NCI-H748 treated with DMSO at 0.1 percent for 48 hours (cell line): ENCODE data around the gene ABHD14A.

Source experiments
- DNase-seq: peaks from one replicate; lab custom pipeline; 2025; lab: John Stamatoyannopoulos, UW

Gene ABHD14A

DNA sequence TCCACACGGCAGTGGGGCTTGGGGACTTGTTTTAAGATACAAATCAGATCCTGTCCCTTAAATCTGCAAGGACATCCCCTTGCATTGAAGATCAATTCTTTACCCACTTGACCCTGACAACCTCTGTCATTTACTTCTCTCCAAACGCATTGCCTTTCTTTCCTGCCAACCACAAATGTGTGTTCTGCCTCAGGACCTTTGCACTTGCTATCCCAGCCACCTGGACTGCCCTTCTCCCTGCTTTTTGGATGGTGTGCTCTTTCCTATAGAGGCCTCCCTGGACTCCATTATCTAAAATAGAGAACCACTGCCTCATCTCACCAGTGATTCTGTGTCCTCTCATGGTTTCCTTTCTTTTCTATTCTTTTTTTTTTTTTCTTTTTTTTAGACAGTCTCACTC, 22.3 kb downstream of the ABHD14A start:
- DNase-seq, result no peak

DNA sequence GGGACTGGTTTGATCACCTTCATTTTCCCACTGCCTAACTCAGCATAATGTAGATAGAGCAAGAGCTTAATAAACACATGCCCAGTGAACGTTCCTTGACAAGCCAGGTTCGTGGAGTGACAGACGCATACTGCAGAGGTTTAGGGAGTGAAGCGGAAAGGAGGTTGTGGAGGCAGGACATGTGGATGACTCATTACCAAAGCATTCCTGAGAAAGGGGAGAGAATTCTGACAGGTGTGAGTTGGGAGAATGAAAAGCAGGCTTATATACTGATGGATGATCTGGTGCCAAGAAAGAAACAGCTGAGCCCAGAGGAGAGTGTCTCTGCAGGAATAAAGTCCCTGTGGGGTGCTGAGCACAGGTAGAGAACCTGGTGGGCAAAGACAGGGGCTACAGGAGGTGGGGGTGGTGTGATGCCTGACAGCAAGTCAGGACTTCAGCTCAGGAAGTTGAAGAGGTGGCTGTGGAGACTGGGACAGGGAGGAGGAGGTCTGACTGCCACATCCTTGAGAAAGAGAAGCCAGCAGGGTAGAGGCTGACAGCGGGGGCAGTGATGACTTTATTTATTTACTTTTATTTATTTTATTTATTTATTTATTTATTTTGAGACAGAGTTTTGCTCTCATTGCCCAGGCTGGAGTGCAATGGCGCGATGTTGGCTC, 23.2 kb downstream of the ABHD14A start:
- no peak for DNase-seq

DNA sequence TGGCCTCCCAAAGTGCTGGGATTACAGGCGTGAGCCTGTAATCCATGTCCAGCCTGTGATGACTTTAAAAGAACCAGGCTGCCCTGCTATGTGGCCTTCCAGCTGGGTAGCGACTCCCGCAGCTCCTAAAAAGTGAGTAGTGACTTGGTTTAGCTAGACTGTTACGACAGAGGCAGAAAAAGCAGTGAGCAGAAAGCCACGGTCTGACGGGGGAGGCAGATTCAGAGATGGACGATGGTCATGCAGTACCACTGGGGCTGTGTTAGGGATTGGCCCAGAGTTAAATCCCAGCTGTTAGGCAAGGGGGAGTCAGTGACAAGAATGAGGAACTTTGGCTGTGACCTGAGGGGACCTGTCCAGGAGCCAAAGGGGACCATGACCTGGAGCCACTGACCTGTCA, 23.9 kb downstream of the ABHD14A start:
- no peak for DNase-seq

DNA sequence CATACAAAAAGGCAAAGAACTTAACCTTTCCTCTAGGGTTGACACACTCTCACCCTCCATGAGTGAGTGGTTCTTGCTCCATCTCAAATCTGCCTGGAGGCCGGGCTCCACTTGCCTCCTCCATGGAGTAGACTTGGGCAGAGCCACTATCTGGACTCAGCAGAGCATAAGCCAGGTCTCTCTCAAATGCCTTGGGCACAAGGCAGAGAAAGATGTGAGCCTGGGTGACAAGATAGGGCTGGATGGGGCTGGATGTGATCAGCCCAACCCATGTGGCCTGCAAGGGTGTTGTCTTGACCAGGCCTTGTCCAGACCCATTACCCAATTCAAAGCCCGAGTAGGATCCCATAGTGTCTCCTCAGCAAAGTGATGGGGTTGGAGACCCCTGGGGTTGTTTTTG, 25.0 kb downstream of the ABHD14A start:
- no peak for DNase-seq

DNA sequence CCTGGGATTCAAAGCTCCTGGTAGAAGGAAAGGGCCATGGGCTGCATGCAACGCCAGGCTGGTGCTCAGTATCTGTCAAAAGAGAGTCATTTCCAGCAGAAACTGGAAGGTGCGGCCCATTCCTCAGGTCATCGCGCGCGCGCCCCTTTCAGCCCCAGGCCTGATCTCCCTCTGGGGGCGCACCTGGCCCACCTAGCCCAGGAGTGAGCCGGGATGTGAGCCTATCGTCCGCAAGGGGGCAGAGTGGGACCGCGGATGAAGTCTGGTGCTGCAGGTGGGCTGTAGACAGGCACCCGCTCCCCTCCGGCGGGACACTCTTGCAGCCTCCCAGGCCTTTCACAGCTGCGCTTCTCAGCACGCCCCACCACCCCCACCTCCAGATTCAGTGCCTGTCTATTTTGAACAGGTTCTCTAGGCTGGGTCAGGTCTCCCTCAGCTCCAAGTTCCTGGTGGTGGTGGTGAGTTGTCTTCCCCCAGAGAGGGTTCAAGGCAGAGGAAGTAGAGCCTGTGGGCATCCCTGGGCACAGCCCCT, 26.6 kb downstream of the ABHD14A start:
- peak; percentile 49 for DNase-seq

DNA sequence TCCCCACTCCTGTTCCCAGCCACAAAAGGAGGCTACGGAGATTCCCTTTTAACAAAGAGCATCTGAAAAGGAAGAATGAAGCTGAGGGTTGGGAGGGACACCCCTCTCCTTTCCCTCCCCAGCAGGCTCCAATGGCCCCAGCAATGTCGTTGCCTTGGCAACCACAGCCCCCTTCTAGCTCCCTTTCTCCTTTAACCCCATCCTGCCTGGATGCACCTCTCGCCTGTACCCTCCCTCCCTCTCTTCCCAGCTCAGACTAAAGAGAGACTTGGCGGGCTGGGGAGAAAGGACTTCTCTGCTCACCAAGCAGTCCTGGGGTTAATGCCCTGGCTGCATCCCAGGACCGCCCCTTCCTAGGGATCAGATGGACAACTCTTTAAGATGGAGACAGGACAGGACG, 27.9 kb downstream of the ABHD14A start:
- no peak for DNase-seq

DNA sequence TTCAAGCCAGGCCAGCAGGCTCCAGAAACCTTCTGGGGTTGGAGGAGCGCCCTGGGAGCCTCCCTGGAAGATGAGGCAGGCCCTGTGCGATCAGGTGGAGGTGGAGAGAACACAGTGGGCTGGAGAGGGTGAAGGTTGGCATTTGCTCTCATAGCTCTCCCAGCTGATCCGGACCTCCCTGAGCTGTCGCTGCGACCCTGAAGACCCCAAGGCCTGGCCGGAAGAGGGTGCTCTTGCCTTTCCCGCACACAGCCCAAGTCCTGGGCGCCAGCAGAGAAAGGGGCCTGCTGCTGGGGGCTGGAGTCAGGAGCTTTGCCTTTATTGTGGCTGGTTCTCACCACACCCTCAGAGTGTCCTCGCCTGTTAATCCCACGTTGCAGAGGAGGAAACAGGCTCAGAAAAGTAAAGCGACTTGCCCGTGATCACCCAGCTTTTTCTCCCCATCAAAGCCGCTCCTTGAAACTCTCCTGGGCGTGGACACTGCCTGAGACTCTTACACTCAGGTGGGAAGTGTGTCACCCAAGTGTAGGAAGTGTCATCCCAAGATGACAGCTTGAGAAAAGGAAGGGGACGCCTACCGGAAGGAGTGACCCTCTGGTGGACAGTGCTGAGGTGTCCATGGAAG, 29.4 kb downstream of the ABHD14A start:
- peak; percentile 21 for DNase-seq

DNA sequence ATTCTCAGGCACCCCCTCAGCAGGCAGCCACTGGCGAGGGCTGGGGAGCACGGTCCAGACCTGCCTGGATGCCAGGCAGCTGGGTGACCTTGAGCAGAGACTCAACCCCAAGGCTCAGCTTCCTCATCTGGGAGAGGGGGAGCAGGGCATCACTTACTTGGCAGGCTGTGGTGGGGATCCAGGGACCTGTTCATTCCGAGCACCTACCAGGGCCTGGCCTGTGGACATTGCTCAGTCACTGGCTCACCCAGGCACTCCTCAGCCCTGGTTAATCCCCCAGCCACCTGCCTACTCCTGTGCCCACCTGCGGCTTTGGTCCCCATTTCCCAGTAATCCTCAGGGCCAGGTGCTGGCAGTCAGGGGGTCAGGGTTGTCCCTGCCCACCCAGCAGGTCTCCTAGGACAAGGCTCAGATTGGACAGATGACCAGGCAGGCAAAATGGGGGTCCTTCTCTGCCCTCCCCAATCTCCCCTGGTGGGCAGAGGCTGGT, 30.1 kb downstream of the ABHD14A start:
- no peak for DNase-seq

DNA sequence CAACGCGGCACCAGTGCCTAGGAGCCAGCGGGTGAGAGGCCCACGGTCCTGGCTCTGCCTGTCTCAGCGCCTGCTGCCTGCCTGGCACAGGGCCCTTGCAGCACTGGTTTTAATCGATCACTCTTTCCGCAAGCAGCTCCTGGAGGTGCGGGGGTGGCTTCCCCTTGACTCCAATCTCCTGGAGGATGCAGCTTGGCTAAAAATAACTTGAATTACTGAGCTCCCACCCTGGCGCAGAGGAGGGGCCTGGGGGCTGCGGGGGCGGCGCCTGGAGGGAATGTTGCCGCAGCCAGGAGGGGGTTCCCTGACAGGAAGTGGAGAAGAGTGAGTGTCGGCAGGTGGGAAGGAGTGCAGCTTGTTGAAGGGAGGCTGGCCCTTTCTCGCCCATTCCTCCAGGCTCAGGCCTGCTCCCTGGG, 30.7 kb downstream of the ABHD14A start:
- DNase-seq, result no peak

DNA sequence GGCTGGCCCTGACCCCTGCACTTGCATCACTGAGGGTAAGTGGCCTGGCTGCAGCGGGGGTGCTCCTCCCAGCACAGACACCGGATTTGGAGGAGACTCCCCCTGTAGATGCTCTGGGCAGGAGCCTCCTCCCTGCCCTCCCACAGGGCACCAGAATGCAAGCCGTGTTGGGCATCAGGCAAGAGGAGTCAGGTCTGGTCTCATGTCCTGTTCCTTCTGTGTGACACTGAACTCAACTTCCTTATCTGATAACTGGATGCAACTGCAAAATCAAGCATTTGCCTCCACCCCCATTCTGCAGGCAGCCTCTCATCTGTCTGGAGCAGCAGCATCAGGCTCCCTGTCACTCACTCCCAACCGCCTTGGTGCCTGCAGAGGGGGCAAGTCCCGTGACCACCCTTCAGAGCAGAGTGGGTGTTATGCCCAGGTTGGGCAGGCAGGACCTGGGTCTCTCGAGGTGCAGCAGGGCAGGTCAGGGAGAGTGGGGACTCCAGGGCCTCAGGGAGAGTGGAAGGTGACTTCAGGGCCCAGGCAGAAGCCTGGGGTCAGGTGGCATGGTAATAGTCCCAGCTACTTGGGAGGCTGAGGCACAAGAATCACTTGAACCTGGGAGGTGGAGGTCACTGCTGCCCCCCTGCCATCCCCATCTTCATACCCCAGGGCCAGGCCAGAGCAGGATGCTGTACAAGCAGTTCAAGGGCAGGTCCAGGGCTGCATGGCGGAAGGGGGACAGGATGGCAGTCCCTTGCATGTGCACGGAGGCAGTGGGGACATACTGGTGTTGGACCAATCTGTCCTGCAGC, 31.4 kb downstream of the ABHD14A start:
- DNase-seq, result no peak

DNA sequence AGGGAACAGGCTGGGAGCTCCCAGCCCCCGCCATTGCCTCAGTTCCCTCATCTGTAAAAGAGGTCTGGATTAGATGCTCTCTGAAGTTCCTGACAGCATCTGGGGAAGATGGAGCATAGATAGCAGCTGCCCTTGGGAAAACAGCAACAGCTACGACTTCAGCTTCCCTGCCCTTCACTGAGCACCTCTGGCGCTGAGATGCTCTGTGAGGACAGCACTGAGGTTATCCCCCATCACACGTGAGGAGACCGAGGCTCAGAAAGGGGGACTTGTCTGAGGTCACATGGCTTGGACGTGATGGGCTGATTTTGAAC, 31.9 kb downstream of the ABHD14A start:
- DNase-seq, result no peak

DNA sequence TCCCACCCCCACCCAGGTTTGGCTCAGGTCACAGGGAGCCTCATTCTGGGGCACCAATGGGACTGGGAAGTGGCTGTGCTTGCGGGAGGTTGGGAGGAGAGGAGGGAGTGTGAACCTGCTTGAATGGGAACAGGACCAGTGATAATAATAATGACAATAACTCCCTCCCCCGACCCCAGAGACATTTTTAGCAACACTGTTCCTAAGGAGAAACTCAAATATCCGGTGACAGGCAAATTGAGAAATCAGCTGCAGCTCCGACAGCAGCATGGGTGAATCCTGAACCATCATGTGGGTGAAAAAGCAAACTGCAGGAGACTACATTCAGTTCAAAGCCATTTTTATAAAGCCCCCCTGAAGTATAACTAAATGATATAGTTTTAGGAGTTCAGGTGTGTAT, 32.4 kb downstream of the ABHD14A start:
- DNase-seq, result no peak

DNA sequence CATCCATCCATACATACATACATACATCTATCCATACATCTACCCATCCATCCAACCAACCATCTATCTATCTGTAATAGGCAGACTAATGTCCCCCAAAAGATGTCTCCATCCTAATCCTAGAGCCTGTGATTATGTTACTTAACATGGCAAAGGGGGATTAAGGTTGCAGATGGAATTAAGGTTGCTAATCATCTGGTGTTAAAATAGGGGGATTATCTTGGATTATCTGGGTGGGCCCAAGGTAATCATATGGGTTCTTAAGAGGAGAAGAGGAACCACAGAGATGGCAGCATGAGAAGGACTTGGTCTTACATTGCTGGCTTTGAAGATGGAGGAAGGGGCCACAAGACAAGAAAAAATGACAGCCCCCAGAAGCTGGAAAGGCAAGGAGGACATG, 35.6 kb downstream of the ABHD14A start:
- no peak for DNase-seq

DNA sequence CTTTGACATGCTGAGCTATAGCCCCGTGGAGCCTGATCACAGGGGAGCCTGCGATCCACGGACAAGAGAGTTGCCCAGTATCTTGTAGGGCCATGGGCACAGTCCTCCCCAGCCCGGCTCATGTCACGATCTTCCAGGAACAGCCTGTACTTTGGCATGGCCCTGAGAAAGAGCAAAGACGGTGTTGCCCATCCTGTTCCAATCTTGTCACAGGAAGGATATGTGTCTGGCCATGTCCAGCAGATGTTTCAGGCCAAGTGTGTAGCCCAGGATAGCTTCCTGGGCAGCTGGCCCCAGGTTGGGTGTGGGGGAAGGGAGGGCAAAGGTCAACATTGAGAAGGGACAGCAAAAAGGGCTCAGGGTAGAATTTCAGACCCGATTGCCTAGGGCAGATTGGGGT, 37.8 kb downstream of the ABHD14A start:
- DNase-seq, result no peak

DNA sequence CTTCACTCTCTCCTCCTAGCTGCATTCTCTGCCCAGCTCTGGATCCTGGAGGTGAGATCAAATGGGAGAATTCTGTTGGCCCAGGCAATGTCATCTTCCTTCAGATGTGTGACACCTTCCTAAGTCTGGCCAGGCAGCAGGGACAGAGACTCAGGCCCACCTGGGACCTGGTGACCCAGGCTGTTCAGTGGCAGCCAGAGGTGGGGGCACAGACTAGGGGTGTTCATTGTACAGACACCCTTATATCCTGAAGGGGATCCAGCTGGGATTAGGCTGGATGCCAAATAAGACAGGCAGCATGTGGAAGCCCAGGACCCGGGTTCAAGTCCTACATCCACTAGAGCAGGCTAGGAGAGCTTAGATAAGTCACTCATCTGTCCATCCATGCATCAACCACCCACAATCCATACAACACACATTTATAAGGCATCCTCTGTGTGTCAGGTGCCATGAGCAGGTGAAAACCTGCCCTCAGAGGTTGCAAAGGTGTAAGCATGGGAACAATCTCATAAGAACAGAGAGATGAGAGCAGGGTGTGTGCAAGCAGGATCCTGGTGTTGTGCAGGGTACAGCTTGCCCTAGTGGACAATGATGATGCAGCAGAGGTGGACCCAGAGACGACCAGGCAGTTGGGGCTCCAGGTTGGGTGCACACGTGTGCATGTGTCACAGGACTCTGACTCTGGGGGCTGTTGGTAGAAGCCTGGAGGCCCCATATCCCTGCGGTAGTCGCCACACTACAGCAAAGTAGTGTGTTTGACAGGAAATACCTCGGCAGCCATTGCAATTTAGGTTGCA, 39.1 kb downstream of the ABHD14A start:
- DNase-seq, result no peak

DNA sequence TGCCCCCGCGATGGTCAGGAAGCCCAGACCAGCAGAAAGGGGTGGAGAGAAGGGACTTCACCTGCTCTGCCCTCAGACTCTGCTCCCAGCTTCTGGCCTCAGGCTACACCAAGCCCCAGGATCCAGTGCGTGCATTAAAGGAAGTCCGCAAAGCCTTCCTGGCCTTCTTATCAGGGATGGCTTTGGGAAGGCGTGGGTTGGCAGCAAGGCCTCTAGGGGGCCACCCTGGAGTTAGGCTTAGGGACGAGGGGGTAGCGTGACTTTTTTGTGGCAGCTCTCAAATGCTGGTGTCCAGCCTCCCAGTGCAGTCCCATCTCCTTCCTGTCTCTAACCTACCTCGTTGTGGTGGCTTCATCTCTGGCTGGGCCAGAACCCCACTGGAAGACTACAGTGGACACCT, 39.7 kb downstream of the ABHD14A start:
- no peak for DNase-seq

DNA sequence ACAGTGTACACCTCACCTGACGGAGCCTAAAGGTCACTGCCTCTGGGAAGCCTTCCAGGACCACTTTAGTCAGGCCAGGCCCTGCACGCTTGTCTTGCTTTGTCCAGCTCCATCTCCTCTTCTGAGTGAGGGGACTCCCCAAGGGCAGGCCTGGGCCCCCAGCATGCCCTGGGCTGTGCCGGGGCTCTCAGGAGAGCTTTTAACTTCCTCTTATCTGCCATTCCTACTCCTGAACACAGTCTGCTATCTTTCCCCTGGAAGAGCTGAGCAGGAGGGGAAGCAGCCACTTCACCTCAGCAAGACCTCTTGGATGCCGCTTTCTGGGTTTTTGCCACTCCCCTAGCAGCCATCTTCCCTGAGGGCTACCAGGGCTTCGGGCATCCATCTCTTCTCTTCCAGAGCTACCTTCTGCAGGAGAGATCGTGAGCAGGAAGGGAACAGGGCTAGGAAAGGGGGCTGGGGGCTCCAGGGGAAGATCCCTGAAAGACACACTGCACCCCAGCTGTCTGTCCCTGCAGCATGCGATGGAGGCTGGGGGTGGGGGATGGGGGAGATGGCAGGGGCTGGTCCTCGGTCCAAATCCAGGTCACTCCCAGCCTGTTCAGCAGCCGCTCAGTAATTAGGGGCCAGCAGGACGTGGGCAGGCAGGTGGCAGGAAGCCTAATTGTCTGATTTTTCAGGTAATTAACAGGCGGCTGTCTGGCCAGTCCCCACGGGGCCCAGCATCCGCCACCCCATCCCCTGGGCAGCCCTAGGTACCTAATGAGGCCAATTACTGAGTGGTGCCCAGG, 40.8 kb downstream of the ABHD14A start:
- peak; percentile 22 for DNase-seq

DNA sequence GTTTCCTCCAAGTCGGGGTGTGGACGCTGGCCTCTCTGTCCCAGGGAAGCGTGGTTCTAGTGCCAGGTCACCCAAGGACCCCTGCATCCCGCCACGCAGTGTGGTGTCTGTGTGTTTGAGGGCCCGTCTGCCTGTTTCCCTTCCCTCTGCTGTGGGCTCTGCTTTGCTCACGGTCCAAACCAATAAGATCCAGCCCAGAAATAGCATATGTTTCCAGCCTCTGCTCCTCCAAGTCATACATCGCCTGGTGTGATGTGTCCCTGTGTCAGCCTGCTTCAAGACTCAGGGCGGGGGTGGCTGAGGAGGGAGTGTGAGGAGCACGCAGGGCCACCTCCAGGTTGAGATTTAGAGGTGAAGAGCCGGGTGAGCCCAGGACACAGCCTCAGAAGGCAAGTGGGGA, 42.7 kb downstream of the ABHD14A start:
- DNase-seq, result no peak

DNA sequence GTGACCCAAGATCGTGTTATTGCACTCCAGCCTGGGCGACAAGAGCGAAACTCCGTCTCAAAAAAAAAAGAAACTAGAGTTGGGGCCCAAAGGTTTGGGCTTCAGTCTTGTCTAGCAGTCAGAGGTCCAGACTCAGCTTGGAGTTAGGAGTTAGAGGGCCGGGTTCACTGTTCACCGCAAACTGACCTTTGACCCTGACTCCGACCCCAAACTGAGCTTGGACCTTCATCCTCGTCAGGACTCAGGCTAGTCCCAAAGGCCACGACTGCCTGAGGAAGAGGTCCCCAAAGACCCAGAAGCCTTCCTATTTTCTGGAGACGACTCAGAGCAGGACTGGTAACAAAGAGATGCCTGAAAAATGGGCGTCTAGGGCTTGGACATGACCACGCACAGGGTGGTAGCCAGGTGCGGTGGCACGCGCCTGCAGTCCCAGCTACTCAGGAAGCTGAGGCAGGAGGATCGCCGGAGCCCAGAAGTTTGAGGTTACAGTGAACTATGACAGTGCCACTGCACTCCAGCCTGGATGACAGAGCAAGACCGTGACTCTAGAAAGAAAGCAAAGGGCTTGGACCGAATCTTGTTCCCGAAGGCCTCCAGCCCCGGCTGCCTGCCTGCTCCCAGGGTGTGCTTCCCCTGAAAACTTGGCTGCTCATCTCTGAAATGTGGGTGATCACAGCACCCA, 43.6 kb downstream of the ABHD14A start:
- no peak for DNase-seq

DNA sequence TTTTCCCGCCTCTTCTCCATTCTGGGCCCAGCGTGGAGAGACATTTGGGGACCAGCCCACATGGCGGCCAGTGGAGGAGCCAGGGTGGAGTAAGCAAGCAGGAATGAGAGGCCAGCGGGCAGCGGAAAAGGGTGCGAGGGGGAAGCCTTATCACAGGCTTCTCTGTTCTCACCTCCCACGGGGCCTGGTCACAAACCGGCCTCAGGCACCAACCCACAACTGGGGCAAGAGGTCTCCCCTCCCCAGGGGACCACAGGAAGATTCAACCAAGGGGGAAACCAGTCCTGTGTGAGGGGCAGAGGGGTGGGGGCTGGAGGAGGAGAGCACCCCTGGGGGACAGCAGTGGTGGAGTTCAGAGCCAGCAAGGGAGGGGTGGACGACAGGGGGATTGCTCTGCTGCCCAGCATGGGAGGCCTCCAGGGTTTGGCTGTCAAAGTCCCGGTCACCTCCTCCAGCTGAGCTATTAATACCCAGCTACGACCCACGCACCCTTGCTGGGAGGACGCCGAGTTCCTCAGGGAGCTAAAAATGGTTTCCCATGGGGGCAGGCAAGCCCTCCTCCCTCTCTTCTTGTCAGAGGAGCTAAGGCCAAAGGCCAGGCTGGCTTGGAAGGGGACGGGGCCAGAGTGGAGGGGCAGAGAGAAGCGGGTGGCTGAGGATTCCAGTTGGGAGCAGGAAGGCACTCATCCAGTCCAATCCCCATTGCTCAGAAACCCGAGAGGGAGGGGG, 44.7 kb downstream of the ABHD14A start:
- no peak for DNase-seq
